Effector CD4-positive, alpha-beta T cell (primary cell): ENCODE data around the gene GLRA2.

Experiments
- DNase-seq: peaks from one replicate; pipeline ENCODE4 v3.0.0-alpha.2; 2020

The GLRA2 gene

DNA sequence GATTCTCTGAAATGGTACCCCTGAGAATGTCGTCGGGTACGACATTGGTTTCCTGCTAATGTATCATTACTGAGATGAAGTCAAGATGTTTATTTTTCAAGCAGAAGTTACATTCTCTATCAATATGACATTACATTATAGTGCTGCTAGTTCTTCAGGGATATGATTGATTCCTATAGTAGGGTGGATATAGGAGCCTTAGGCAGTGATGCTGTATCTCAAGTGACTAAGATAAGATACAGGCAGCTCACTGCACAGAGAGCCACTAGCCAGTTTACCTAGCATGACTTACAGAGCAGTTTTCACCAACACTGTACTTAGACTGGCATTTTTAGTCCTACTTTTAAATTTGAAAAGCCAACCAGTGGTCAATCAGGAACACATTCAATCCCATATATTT lies 188.6 kb downstream of the GLRA2 start:
- DNase-seq = no peak

DNA sequence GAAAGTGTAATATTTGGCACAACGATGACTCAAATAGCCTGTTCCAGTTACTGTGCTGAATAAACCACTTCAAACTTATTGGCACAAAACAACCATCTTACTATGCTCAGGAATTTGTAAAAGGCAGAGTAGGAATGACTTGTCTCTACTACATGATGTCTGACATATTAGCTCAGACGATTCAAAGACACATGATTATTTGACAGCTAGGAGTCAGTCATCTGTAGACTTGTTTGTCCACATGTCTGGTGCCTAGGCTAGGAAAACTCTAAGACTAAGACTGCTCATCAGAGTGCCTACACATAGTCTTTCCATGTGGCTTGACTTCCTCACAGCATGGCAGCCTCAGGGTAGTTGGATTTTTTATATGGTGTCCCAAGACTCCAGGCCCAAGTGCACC lies 189.1 kb downstream of the GLRA2 start:
- DNase-seq = no peak

DNA sequence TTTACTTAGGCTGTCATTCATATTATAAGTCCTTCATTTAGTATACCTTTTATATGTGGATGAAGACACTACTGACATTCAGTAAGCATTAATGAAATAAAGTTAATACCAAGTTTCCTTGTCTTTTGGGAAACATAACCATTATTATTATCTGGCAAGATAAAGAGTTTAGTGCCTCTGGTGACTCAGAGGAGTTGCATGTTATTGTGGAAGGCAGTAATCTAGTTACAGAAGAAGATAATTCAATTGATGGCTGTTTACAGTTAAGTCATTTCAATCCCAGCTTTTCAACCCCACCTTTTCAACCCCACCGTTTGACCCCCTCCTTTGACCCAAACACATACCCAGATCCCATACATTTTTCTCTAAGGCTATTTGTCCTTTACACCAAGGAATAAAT lies 199.7 kb downstream of the GLRA2 start:
- no peak for DNase-seq

DNA sequence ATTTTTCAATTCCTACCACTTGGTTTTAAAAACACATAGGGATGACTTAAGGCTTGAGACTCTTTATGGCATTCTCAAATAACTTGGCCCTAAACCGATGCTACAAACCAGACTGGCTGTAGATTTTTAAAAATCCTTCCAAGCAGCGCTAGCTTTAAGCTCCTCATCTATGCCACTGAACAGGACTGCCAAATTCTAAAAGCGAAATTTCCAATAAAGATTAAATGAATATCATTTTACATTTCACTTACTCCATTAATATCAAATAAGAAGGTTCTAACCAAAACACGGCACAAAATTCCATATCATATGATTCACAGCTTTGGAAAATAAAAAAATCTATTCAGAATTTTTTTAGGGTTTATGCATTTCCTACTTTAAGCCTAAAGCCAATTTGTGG lies 209.3 kb downstream of the GLRA2 start:
- DNase-seq = no peak

DNA sequence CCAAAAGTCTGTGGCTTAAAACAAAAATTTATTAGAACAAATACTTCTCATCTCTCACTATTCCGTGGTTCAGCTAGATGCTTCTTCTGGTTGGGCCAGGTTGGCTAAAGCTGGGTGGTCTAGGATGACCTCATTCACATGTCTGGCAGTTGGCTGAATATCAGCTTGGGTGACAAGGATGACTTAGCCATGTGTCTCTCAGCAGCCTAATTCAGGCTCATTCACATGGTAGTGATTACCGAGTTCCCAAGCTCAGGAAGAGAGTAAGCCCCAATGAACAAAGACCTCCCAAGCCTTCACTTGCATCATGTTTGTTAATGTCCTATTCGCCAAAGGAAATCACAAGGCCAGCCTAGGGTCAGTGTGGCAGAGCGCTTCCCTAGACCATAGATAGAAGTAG lies 224.1 kb downstream of the GLRA2 start:
- DNase-seq = no peak

DNA sequence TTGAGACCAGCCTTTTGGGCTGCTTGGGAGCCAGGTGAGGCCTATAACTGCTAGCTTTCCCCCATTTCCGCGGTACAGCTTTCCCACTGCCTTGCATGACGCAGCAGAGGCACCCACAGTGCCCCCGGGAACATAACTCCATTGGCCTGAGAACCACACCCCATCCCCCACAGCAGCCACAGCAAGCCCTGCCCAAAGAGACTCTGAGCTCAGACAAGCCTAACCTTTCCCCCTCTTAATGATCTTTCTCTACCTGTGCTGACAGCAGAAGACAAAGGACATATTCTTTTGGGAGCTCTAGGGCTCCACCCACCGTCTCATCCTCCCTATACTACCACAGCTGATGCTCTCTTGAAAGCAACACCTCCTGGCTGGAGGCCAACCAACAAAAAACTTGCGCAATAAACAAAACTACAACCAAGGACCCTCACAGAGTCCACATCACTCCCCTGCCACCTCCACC lies 228.7 kb downstream of the GLRA2 start:
- no peak for DNase-seq

DNA sequence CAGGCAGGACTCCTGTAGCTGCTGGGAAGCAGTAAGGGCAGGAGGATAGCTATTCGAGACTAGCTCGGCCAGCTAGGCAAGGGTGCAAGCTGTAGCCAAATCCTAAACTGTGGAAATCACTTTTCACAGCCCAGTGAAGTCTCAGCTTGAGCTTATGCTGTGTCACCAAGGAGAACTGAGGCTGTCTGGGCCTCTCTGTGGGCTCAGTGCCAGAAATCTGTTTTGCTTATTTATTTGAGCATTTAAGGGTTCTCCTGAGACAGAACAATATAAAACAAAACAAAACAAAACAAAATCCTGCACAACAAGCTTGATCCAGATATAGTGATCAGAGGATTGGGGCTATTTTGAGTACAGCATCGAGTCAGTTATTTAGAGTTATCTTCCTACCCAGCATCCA lies 246.1 kb downstream of the GLRA2 start:
- no peak for DNase-seq

DNA sequence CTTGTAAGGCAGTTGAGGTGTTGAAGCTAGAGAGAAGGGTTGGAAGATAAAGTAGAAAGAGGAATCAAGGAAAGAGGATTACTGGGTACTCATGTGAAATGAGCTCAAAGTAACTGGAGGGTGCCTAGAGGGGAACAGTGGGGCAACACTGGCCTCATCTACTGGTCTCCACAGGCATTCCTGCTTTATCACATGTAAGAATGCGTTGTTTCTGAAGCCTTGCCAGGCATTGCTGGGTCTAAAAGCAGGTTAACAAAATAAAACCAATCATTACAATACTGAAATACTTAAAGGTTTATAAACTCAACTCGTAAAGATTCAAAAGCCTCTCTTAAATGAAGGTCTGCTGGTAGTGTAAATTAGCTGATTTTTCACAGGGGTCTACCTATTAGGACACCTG lies 247.6 kb downstream of the GLRA2 start:
- no peak for DNase-seq

DNA sequence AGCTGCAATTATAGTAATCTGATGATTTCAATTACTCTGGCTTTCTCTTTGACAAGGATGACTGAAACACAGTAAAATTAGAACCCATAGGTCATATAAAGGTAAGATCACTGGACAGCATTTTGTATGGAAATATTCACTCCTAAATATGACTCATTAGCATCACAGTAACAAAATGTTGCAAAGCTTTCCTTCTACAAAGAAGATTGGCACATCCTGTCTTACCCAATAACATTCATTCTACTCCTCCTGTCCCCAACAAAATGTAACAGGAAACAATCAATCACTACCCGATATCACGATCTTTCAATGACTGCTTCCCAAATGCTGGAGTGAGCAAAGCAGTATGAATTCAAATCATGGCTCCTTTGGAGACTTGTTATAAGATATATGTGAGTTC lies 248.2 kb downstream of the GLRA2 start:
- DNase-seq = no peak

DNA sequence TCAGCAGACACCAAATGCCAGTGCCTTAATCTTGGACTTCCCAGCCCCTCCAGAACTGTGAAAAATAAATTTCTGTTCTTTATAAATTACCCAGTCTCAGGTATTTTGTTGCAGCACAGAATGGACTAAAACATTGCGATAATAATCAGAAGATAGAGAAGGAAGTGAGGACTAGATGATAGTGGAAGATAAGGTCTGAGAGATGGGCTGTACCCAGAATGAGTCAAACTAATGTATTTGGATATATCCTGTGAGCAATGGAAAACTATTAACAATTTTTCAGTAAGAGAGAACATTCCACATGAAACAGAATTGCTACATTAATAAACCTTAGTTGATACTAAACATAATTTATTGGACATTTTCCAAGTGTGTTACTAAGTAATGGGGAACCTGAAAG lies 250.2 kb downstream of the GLRA2 start:
- no peak for DNase-seq
